Eye (tissue), 1 donor: Measurements from ENCODE around the gene MATN4.
A peak's percentile ranks its signal among the peaks of the same experiment; 100 is the strongest.
"Not testable (repeated sequence)": the region's sequence is repeated elsewhere in the genome, so short reads cannot be mapped to it uniquely, and the experiment has no call there.

ENCODE experiments used
- DNase-seq: peaks from one replicate; pipeline ENCODE4 v3.0.0-alpha.2; 2015

Gene MATN4, protein sequence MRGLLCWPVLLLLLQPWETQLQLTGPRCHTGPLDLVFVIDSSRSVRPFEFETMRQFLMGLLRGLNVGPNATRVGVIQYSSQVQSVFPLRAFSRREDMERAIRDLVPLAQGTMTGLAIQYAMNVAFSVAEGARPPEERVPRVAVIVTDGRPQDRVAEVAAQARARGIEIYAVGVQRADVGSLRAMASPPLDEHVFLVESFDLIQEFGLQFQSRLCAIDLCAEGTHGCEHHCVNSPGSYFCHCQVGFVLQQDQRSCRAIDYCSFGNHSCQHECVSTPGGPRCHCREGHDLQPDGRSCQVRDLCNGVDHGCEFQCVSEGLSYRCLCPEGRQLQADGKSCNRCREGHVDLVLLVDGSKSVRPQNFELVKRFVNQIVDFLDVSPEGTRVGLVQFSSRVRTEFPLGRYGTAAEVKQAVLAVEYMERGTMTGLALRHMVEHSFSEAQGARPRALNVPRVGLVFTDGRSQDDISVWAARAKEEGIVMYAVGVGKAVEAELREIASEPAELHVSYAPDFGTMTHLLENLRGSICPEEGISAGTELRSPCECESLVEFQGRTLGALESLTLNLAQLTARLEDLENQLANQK

DNA sequence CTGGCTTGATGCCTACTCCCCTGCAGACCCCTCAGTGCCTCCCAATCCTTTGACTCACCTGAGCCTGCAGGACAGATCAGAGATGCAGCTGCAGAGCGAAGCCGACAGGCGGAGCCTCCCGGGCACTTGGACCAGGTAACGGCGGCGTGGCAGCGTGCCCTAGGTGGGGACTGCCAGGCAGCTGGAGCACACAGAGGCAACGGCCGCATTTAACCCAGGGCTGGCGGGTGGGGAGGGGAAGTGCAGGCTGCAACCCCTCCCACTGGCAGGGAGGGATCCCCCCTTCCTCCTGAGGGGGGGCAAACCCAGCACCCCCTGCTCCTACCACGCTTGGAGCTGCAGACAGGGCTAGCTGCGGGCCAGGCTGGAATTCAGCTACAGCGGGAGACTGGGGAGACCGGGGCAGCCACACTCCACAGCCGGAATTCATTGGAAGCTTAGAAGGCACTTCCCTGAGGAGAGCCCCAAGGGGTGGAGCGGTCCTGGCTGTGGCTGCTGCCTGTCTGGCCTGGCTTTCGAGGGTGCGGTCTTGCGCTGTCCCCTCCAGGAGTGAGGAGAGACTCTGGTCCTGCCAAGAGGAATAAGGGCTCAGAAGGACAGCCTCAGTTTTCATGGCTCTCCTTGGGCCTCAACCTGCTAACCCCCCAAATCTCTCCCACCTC, at the start of gene MATN4:
Gene MATN4, minus strand, starts transcription at position 183 of the 662 bp plus-strand sequence. CDS start 2,717 bp downstream, outside the sequence.
- DNase-seq: no peak

DNA sequence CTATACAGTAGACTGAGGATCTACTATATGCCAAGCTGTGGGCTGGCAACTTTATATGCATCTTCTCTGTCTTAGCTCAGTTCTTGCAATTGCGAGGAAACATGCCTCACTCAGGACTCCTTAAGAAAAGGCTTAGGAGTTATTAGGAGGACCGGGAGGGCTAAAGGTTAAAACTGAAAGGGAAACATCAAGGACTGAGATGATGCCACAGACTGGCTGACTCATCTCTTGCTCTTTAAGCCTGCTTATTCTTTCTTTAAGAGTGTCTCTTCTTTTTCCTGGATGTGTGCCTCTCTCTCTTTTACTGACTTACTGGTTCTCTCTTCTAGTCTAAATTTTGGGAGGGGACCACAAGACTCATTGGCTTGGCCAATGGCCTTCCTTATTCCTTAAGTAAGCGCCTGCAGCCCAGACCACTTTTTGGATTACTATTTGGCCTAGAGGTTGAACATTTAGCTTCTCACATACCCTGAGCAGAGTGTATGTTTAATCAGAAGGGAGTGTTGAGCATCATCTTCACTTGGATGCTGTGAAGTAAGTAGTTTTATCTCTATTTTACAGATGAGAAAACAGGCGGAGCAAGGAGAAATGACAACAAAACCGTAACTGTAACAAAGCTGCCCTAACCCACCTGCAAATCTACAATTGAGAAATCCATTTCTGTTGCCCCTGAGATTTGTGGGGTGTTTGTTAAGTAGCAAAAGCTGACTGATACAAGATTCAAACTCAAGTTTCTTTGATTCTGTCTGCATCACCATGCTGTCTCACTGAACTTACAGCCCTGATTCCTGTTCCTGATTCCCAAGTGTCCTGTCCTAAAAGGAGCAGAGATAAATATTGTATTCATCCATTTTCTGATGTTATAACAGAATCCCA, 47.3 kb upstream of the MATN4 start:
- DNase-seq: no peak

DNA sequence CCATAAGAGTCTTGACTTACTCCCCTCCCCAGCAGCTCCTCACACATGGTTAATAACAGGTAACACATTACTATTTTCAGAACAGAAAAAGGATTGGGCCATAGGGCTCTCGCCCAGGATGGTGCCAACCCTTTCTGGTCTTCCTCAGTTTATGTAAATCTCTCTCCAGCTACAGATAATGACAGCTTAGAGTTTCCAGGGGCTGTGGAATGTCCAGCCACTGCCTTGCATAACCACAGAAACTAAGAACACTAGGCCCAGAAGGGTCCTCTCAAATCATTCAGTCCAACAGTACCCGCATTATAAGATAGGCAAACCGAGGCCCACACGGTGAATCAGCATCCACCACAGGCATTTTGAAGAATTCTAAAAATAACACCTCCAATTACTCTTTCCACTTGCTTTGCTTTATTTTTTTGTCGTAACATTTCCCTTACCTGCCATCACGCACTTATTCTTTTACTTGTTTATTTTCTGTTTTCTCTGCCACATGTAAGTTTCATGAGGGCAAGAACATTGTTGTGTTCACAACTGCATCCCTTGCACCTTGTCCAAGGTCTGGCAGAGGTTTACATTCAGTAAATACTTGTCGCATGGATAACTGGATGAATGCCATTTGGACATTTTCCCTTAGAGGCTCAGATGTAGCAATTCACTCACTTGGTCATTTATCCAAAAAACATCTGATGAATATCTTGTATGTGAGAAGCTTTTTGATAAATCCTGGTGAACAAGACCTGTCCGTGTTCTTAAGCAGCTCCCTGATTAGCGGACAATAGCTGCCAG, 46.5 kb upstream of the MATN4 start:
- DNase-seq: no peak

DNA sequence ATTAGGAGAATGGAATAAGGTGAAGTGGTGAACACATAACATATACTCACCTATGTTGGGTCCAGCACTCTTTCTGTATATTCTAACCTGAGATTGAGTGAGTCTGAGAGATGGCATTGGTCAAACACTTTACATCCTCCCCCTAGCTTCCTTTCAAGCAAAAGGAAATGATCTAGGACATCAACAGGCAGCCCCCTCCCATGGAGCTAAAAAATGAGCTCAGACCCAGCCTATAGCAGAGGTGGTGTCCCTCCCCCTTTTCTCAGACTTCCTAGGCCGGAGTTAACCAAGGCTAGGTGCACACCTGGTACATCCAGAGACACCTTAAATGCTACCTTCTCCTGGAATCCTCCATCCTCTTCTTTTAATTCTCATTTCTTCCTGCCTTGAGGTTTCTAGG, 45.6 kb upstream of the MATN4 start:
- no peak for DNase-seq

DNA sequence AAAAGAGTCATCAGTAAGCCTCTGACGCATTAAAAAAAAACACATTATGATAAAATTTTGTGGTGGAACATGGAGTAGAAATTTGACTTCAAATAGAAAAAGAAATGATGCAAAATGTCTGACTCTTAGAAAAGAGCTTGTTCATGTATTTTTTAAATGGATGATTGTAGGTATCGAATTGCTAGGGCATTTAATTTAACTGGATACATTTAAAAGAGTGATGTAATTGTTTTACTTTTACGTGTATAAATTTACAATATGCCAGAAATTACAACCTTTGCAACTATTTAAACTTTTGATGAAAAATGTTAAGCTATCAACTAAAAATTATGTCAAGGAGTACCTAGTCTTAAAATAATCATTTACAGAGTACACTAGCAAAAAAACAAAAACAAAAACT, 44.6 kb upstream of the MATN4 start:
- no peak for DNase-seq

DNA sequence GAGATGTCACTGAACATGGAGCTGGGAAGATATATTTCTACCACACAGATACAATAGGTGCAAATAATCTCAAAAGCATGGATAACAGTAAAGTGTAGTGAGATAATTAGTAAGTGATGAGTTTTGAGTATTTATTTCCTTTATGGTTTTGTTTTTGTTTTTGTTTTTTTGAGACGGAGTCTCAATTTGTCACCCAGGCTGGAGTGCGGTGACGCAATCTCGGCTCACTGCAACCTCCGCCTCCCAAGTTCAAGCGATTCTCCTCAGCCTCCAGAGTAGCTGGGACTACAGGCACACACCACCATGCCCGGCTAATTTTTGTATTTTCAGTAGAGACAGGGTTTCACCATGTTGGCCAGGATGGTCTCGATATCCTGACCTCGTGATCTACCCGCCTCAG, 42.7 kb upstream of the MATN4 start:
- not testable (repeated sequence) for DNase-seq

DNA sequence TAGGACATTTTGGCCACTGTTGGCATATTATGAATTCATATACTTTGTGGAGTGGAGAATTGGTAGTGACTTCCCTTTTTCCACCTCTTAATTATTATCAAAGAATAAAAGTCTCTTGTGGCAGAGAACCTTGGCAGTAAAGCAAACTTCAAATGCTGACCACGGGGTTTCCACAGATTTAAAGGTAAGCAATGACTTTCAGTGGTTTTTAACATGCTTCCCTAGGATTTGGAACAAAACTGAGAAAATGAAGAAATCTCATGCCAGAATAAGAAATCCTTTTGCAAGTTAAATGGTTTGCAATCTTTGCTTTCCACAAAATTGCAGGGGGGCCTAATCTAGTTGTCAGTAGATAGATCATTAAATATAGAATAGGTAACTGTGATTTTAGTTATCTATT, 42.1 kb upstream of the MATN4 start:
- no peak for DNase-seq

DNA sequence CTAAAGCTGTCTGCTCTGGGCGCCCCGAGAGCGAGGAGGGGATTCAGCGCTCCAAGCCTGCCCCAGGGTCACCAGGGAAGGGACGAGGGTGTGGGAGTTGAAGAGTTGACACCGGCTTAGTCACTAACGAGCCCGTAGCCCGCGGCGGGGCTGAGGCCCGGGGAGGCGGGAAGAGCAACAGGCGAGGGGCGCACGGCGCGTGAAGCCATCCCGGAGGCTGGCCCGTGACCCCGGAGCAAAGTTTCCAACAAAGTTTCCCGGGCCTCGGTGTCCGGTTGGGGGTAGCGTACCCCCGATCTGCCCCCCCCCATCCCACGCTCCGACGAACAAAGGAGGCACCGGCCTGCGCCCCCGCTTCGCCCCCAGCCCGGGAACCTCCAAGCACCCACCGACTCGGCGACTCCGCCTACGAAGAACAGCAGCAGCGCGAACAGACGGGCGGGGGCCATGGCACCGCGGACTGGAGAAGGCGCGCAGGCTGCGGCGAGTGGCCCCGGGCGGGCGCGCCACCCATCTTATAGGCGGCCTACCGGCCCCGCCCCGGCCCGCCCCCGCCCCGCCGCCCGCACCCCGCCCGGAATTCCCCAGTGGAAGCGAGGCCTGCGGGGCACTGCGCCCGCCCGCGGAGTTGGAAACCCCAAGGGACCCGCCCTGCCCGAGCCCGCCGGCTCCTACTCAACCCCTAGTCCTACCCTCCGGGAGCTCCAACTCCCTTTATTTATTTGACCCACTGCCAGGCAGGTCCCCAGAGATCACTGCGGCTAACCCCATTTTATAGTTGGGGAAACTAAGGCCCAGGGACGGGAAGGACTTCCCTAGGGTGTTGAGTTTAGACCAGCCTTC, 40.1 kb upstream of the MATN4 start, which contains the start of gene SDC4:
Gene SDC4, minus strand, starts transcription at position 489 of the 843 bp plus-strand sequence. Its CDS starts 40 bp downstream, at position 449.
- DNase-seq: peak; percentile 72

DNA sequence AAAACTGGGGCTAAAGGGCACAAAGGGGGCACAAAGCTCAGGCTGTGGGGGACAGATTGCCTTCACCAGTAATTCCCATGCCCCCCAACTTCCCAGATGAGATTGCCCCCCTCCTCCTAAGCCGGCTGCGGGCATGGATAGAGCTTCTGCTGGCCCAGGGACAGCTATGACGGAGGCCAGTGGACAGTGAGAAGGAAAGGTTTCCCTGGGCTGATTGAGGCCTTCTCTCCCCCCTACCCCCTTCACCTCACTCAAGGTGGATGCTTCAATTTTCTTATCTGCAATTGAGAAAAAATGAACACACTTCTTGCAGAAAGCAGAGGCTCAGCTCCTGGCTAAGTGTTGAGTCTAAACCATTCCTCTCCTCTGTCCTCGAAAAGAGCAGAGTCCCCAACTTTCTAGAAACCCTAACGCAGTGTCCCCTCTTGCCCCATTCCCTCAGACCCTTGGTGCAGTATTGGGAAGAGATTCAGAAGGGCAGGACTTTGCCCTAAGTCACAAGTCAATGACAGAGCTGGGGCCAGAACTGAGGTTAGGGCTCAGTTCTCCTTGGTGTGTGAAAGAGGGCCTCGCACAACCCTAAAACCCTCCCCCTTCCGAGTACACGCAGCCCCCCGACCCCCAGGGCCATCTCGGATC, 39.3 kb upstream of the MATN4 start:
- DNase-seq: no peak

DNA sequence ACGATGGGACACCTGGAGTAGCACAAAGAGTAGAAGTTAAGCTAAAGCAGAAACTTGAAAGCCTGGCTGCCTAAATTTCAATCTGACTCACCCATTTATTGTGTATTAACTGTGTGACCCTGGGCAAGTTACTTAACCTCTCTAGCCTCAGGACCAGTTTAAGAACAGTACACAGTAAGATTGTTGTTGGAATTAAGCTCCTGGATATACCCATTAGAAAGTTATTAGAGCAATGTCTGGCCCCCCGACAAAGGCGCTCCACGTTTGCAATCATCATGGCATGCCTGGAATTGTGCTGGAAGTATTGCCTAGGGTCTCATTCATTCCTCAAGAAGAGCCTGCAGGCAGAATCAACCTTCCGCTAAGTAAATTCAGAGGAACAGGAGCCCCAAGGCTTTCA, 38.8 kb upstream of the MATN4 start:
- DNase-seq: no peak

DNA sequence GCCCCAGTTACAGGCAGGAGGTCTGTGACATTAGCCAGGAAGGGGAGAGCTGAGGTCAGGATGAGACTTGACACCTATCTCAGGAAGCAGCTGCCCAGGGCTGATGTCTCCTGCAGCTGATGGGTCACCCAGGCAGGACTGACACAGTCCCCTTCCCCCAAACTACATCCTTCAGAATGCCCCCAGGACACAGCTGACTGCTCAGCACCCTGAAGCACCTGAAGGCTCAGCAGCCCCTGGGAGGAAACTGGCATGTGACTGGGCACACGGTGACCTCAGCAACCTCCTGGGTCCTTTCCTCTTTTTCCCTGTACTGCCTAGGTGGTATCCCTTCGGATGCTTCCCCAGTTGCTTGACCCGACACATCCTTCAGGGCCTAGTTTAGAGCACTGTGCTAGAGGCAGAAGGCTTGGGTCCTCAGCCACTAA, 38.2 kb upstream of the MATN4 start:
- DNase-seq: no peak

DNA sequence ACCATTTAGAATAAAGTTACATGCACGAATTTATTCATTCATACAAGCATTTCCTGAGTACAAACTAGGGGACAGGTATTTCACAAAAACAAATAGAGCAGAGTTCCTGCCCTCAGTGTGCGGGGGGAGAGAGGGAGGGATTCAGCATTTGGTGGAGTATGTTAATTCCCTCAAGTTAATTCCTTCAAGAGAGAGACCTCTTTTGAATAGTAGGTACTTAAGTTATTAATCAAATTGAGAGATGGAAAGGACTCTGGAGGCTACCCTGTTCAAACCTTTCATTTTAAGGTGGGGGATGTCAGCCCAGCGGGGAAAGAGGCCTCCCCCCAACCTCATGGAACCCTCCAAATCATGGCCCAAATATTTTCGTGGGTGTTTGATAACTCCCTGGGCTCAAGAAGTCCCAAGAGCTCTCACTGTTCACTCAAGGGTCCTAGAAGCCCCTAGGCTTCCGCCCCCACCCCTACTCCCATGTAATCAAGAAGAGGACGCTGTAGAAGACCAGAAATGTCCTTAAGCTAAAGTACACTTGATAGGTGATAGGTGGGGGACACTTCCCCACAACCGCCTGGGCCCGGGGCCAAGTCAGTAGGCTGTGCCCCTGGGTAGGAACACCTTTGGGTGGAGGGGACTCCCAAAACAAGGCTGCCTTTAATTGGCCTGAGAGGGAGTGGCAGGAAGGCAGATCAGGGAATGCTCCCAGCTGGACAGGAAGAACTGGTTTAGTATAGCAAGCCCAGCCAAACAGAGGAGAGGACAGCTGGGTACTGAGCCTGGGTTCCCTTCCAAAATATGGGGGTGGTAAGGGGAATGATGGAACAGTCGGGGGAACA, 37.2 kb upstream of the MATN4 start:
- DNase-seq: no peak

DNA sequence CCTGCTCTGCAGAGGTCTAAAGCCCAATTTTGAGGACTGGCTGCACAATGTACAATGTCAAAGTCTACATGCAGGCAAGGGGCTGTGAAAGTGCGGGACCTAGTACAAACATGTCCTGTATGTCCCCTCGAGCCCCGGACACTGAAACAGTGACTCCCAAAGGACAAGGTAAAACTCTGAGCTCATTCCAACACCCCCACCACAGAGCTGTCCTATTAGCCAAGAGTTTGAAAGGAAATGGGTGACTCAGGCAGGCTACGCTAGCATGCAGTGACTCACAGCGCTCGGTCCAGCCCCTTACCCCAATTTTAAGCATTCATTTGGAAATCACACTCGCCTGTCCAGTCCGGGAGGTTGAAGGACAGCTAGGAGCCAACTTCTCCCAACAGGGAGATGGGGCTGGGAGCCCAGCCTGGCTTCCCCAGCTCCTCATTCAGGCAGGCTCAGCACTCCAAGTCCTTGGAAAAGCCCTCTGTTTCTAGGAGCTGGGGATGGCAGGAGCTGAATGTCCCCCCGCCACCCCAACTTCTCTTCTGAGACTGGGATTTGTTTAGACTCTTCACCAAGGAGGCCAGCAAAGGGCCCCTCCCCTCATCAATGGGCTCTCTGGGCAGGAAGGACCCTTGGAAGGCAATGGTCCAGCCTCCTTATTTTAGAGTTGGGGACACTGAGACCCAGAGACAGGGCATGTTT, 36.2 kb upstream of the MATN4 start:
- DNase-seq: no peak

DNA sequence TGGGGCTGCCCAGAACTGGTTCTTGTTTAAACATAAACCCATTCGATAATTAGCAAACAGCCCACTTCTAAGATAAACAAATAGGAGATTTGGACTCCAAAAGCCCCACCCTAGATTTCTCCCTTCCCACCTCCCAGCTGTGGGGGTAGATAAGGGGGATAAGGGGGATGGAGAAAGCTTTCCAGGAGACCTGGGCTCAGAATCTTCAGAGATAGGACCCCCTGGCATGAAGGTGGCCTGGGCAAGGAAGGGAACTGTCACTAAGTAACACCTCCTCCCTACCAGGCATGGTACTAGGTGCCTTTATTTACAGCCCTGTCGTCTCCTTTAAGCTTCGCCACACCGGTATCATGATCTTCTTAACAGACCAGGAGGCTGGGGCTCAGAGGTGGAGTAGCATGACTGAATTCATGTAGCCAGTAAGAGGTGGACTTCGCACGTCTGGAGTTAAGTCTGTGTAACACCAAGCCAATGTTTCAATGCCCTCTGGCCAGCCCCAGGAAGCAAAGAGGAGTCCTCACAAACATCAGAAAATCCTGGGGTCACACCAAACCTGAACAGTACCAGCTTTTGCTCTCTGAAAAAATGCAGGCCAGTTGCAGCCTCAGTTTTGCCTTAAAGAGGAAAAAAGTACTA, 35.6 kb upstream of the MATN4 start:
- DNase-seq: no peak

DNA sequence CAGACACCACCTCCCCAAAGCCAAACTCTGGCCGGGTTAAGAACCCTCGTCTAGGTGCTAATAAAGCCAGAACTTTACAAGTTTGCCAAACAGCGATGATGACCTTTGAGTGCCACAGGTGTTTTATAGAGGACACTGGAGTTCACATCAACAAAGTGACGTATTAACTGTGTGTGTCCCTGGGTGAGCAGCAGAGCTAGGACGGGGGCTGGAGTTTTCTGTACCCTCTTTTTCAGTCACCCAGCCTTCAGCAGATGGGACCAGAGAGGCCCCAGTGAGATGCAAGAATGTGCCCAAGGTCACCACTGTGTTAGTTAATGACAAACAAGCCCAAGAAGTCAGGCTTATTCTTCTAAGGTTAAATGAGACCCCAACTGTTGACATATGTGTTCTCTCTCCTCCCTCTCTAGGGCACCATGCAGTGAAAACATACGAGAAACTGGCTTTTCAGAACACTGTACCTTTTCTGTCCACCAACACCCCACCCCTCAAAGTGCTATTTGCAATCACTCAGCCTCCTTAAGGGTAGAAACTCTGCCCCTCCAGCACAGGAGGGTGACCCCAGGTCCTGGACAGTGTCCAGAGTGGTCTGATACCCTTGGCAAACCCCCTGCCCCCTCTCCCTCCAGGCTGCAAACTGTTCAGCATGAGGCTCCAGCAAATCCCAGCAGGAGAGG, 34.9 kb upstream of the MATN4 start:
- no peak for DNase-seq

DNA sequence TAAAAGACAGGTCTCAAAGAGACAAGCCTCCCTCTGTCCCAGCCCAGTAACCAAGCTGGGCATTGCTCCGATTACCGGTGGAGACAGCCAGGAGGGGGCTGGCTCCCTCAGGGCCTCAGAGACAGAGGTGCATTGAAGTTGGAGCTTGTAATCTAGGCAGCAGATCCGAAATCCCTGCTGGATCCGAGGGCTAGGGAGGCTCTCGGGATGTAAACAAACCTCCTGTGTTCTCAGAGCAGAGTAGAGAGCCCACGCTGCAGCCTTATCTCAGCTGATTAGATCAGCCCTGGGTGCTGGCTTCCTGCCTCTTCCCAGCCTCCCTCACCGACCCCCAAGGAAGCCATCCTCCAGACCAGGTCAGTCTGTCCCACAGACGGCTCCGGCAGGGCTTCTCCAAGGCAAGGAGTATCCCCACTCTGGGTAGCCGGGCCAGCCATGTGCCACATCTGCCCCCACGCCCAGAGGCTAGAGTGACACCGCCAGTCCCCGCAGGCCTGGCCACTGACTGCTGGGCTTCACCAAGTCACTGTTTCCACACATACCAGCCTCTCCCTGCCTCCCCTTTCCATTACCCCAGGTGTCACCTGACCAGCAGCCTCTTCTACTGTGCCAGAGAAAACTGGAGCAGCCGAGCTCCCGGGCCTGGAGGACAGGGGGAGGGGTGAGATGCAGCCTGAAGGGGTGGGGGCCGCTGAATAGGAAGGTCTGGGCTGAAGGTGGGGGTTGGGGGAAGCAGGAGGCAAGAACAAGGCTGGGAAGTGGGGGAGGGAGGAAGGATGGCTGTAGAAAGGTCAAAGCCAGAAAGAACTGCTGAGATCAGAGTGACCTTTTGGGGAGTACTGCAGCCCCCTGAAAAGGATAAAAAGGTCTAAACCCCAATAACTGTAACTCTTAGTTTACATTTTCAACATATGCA, 34.1 kb upstream of the MATN4 start:
- peak; percentile 58 for DNase-seq

DNA sequence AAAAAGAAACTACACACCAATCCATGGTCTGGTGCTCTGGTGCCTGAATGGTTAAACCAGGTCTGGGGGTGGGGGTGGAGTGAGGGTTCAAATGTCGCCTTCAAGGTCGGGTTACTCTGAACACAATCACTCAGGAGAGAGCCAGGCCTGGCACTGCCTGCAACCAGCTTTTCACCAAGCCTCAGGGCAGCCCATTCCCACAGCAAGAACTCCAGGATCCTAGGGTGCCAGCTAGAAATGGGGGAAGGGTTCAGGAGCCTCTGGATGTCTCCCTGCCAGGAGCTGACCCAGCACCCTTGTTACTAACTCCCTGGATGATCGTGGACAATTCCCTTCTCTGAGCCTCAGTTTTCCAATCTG, 33.5 kb upstream of the MATN4 start:
- DNase-seq: no peak
